PC-9 (cell line): ENCODE results near the gene TXNDC16.

Source experiments
- CTCF ChIP-seq: fragments of 200-600 bp; sonication (generic); conservative IDR thresholded peaks from 2 replicates; pipeline ENCODE4 v1.6.1; 2017; ENCODE audit warnings: mixed run types, antibody characterized with exemption, mild to moderate bottlenecking, moderate library complexity
- EZH2 ChIP-seq: fragments of 200-600 bp; sonication (generic); IDR thresholded peaks from 2 replicates; pipeline ENCODE4 v1.8.0; 2017; ENCODE audit warnings: antibody characterized with exemption, low read depth

GRCh38 chr14:52538623-52539022 is 13.7 kb downstream of the TXNDC16 start:
- TF ChIP-seq CTCF (no peak), EZH2 (no peak)
